ENCODE measurements around the gene UQCR10.
"Not testable (repeated sequence)": the region's sequence is repeated elsewhere in the genome, so short reads cannot be mapped to it uniquely, and the experiment has no call there.

The UQCR10 gene

GRCh38 chr22:29737251-29738117, 29.7 kb upstream of the UQCR10 start:
- DNase-seq (ENCODE audit: low spot score): no peak

GRCh38 chr22:29738118-29738815, 28.9 kb upstream of the UQCR10 start:
- DNase-seq (ENCODE audit: low spot score): no peak

- DNase-seq (ENCODE audit: low spot score): no peak
Measured at GRCh38 chr22:29739346-29739875, 27.8 kb upstream of the UQCR10 start.

- DNase-seq (ENCODE audit: low spot score): no peak
Measured at GRCh38 chr22:29740216-29740615, 27.0 kb upstream of the UQCR10 start.

GRCh38 chr22:29741926-29742325, 25.2 kb upstream of the UQCR10 start:
- DNase-seq (ENCODE audit: low spot score): no peak

GRCh38 chr22:29742326-29742725, 24.8 kb upstream of the UQCR10 start:
- no peak for DNase-seq (ENCODE audit: low spot score)

- no peak for DNase-seq (ENCODE audit: low spot score)
Measured at GRCh38 chr22:29744902-29745301, 22.3 kb upstream of the UQCR10 start.

GRCh38 chr22:29747832-29748231, 19.3 kb upstream of the UQCR10 start:
- no peak for DNase-seq (ENCODE audit: low spot score)

- DNase-seq (ENCODE audit: low spot score): no peak
Measured at GRCh38 chr22:29748248-29748893, 18.8 kb upstream of the UQCR10 start.

- no peak for DNase-seq (ENCODE audit: low spot score)
Measured at GRCh38 chr22:29750029-29750428, 17.1 kb upstream of the UQCR10 start.

GRCh38 chr22:29750559-29751538, 16.3 kb upstream of the UQCR10 start:
- no peak for DNase-seq (ENCODE audit: low spot score)

- no peak for DNase-seq (ENCODE audit: low spot score)
Measured at GRCh38 chr22:29751669-29752068, 15.5 kb upstream of the UQCR10 start.

GRCh38 chr22:29753808-29754657, 13.1 kb upstream of the UQCR10 start:
- DNase-seq (ENCODE audit: low spot score): no peak

GRCh38 chr22:29754658-29755395, 12.3 kb upstream of the UQCR10 start:
- DNase-seq (ENCODE audit: low spot score): not testable (repeated sequence)

GRCh38 chr22:29755889-29756288, 11.3 kb upstream of the UQCR10 start:
- DNase-seq (ENCODE audit: low spot score): no peak

GRCh38 chr22:29756341-29756740, 10.8 kb upstream of the UQCR10 start:
- DNase-seq (ENCODE audit: low spot score): no peak

- DNase-seq (ENCODE audit: low spot score): no peak
Measured at GRCh38 chr22:29757096-29757495, 10.1 kb upstream of the UQCR10 start.

- no peak for DNase-seq (ENCODE audit: low spot score)
Measured at GRCh38 chr22:29758068-29758622, 9.0 kb upstream of the UQCR10 start.

- DNase-seq (ENCODE audit: low spot score): no peak
Measured at GRCh38 chr22:29758959-29759358, 8.2 kb upstream of the UQCR10 start.
